Measurements from ENCODE around the gene DDAH1. TPM values are rescaled to one million over a fixed set of nuclear protein-coding genes. Genes with fewer than 3 reads are reported as not detected.
"Not testable (repeated sequence)": the region's sequence is repeated elsewhere in the genome, so short reads cannot be mapped to it uniquely, and the experiment has no call there.

DDAH1 gene
- polyA plus RNA-seq (2012; ENCODE audit: low read depth, missing spikeins) = 0.12 TPM

DNA sequence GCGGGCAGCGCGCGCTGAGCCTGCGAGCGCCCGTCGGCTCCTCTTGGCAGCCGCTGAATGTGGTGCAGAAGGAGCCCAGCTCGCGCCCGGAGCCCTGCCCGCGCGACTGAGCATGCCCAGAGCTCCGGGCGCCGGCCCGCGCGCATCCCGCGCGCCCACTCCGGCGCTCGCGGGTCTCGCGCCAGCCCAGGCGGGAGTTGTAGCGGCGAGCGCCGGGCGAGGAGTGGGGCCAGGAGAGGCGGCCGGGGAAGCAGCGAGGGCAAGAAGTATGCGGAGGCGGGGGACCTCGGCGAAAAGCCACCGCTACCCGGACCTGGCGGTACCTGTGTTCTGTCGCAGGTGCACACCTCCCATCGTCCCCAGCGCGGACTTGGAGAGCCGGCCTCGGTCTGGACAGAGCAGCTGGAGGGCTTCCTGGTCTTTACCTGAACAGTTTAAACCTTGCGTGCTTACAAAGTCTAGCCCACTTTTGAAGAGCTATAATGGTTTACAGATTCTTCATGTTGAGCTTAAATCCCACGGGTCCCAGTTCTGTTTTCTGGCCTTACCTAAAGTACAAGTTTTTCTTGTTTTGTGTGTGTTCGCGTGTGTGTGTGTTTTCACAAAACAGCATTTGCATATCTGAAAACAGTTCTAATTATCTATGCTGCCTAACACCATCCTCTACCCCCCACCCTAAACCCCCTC is at the start of gene DDAH1:
Gene DDAH1 (minus strand): TSS at position 61 of the 687 bp plus-strand sequence. CDS start 114 bp downstream, outside the sequence.
- DNase-seq (ENCODE audit: insufficient read length, low spot score) = peak; percentile 37
- TF ChIP-seq POLR2A (IDR thresholded peaks at IDR 0.05; ENCODE audit: low read depth, low read length) = no peak
- TF ChIP-seq PAX5 (IDR thresholded peaks at IDR 0.05; ENCODE audit: insufficient read depth, low read length, severe bottlenecking) = no peak
- TF ChIP-seq SPI1 (IDR thresholded peaks at IDR 0.05; ENCODE audit: low read depth, low read length) = no peak
- TF ChIP-seq POU2F2 (IDR thresholded peaks at IDR 0.05; ENCODE audit: low read depth, low read length) = no peak
- no peak for TF ChIP-seq TAF1 (IDR thresholded peaks at IDR 0.05; ENCODE audit: low read depth, low read length)
- TF ChIP-seq POLR2AphosphoS5 (IDR thresholded peaks at IDR 0.05; ENCODE audit: low read depth, low read length) = no peak
- FAIRE-seq = peak; percentile 33

- not testable (repeated sequence) for FAIRE-seq; DNase-seq (ENCODE audit: insufficient read length, low spot score)
Observed at GRCh38 chr1:85513998-85514397, 49.0 kb upstream of the DDAH1 start.

DNA sequence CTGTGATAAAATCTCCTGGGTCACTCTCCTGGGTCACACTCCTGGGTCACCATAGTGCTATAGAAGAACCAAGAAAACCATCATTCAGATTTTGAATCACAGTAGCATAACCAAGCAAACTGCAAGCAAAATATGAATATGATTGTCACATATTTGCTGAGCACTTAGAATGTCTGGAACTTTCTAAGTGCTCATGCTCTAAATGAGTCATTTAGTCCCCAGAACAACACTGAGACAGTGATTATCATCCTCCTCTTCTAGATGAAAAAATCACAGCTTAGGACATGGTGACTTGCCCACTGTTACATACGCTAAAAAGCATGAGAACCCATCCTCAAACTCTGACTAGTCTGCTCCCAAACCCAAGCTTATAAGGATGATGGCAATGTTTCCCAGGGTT is 39.5 kb upstream of the DDAH1 start:
- DNase-seq (ENCODE audit: insufficient read length, low spot score) (no peak), FAIRE-seq (no peak)
- TF ChIP-seq POLR2AphosphoS5 (IDR thresholded peaks at IDR 0.05; ENCODE audit: low read depth, low read length) (no peak), POU2F2 (IDR thresholded peaks at IDR 0.05; ENCODE audit: low read depth, low read length) (no peak), PAX5 (IDR thresholded peaks at IDR 0.05; ENCODE audit: insufficient read depth, low read length, severe bottlenecking) (no peak), SPI1 (IDR thresholded peaks at IDR 0.05; ENCODE audit: low read depth, low read length) (no peak), POLR2A (IDR thresholded peaks at IDR 0.05; ENCODE audit: low read depth, low read length) (no peak), TAF1 (IDR thresholded peaks at IDR 0.05; ENCODE audit: low read depth, low read length) (no peak)

- no peak for DNase-seq (ENCODE audit: insufficient read length, low spot score)
- no peak for FAIRE-seq
- TF ChIP-seq POLR2A (IDR thresholded peaks at IDR 0.05; ENCODE audit: low read depth, low read length) = no peak
Observed at GRCh38 chr1:85502625-85503083, 37.7 kb upstream of the DDAH1 start.

- TF ChIP-seq SPI1 (IDR thresholded peaks at IDR 0.05; ENCODE audit: low read depth, low read length) (no peak), POU2F2 (IDR thresholded peaks at IDR 0.05; ENCODE audit: low read depth, low read length) (no peak), POLR2AphosphoS5 (IDR thresholded peaks at IDR 0.05; ENCODE audit: low read depth, low read length) (no peak), PAX5 (IDR thresholded peaks at IDR 0.05; ENCODE audit: insufficient read depth, low read length, severe bottlenecking) (no peak), TAF1 (IDR thresholded peaks at IDR 0.05; ENCODE audit: low read depth, low read length) (no peak), POLR2A (IDR thresholded peaks at IDR 0.05; ENCODE audit: low read depth, low read length) (no peak)
- no peak for FAIRE-seq
- no peak for DNase-seq (ENCODE audit: insufficient read length, low spot score)
Observed at GRCh38 chr1:85502171-85502570, 37.2 kb upstream of the DDAH1 start.

- DNase-seq (ENCODE audit: insufficient read length, low spot score) (no peak), FAIRE-seq (no peak)
- no peak for TF ChIP-seq PAX5 (IDR thresholded peaks at IDR 0.05; ENCODE audit: insufficient read depth, low read length, severe bottlenecking)
- no peak for TF ChIP-seq POU2F2 (IDR thresholded peaks at IDR 0.05; ENCODE audit: low read depth, low read length)
- no peak for TF ChIP-seq SPI1 (IDR thresholded peaks at IDR 0.05; ENCODE audit: low read depth, low read length)
- no peak for TF ChIP-seq POLR2AphosphoS5 (IDR thresholded peaks at IDR 0.05; ENCODE audit: low read depth, low read length)
- TF ChIP-seq POLR2A (IDR thresholded peaks at IDR 0.05; ENCODE audit: low read depth, low read length) = no peak
Observed at GRCh38 chr1:85501355-85501898, 36.5 kb upstream of the DDAH1 start.

DNA sequence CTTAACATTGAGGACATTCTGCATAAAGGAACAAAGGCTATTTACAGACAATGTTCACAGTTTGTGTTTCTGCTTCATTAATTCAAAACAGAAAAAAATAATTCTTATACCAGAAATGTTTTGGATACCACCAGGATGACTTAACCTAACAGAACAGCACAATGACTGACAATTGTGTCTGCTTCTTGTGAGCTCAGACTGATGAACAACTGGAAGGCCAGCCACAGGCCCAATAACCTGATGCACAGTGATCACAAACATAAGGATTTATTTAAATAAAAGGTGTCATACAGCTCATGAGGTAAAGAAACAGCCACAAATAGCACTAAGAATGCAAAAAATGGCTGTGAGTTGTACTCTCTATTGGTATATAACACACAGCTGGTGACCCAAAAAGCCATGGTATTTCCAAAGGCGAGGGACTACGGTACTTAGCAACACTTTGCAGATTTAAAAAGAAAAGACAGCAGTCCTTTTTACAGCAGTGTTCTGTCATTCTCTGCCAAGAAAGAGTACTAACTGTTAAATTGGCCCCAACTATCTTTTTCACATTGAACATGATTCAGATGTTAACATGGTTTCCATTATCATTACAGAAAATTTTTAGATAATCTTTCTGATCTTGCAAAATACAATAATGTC is 32.1 kb upstream of the DDAH1 start:
- FAIRE-seq (no peak), DNase-seq (ENCODE audit: insufficient read length, low spot score) (no peak)
- no peak for TF ChIP-seq TAF1 (IDR thresholded peaks at IDR 0.05; ENCODE audit: low read depth, low read length)
- TF ChIP-seq SPI1 (IDR thresholded peaks at IDR 0.05; ENCODE audit: low read depth, low read length) = no peak
- TF ChIP-seq PAX5 (IDR thresholded peaks at IDR 0.05; ENCODE audit: insufficient read depth, low read length, severe bottlenecking) = no peak
- TF ChIP-seq POLR2A (IDR thresholded peaks at IDR 0.05; ENCODE audit: low read depth, low read length) = no peak
- TF ChIP-seq POU2F2 (IDR thresholded peaks at IDR 0.05; ENCODE audit: low read depth, low read length) = no peak
- TF ChIP-seq POLR2AphosphoS5 (IDR thresholded peaks at IDR 0.05; ENCODE audit: low read depth, low read length) = no peak

DNA sequence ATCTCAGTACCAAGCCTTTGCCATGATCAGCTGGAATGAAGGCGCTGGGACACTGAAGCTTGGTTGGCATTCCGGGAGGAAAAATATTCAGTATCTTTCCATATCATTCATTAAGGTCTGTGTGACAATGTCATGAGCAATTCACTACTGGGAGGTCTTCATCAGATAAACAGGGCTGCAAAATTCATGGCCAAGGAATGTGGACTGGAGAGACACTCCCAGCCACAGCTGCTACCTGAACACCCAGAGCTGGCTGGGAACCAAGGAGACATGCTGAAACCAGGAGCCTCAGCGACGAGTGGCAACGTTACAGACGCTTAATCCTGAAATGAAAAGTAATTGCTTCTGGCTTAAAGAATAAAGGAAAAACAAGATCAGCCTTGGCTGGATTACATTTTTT is 30.6 kb upstream of the DDAH1 start:
- no peak for DNase-seq (ENCODE audit: insufficient read length, low spot score)
- no peak for FAIRE-seq
- TF ChIP-seq PAX5 (IDR thresholded peaks at IDR 0.05; ENCODE audit: insufficient read depth, low read length, severe bottlenecking) (no peak), POU2F2 (IDR thresholded peaks at IDR 0.05; ENCODE audit: low read depth, low read length) (no peak), POLR2A (IDR thresholded peaks at IDR 0.05; ENCODE audit: low read depth, low read length) (no peak), POLR2AphosphoS5 (IDR thresholded peaks at IDR 0.05; ENCODE audit: low read depth, low read length) (no peak), TAF1 (IDR thresholded peaks at IDR 0.05; ENCODE audit: low read depth, low read length) (no peak), SPI1 (IDR thresholded peaks at IDR 0.05; ENCODE audit: low read depth, low read length) (no peak)

DNA sequence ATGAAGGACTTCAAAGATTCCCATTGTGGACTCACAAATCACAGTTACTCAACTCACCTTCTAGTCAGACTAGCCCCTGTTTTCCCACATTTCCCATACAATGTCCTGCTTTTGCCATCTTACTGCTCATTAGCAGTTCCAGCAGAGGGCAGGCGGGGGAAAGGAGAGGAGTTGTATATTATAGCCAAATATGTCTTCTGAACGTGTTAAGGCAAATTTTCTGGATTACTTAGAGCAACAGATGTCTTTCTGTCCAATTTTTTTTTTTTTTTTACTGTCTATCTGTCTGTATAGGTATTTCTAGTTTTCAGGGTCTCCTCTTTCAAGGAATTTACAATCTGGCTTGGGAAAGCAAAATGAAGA is 29.9 kb upstream of the DDAH1 start:
- FAIRE-seq (no peak), DNase-seq (ENCODE audit: insufficient read length, low spot score) (no peak)
- TF ChIP-seq PAX5 (IDR thresholded peaks at IDR 0.05; ENCODE audit: insufficient read depth, low read length, severe bottlenecking) = no peak
- no peak for TF ChIP-seq POLR2A (IDR thresholded peaks at IDR 0.05; ENCODE audit: low read depth, low read length)
- no peak for TF ChIP-seq POLR2AphosphoS5 (IDR thresholded peaks at IDR 0.05; ENCODE audit: low read depth, low read length)
- no peak for TF ChIP-seq TAF1 (IDR thresholded peaks at IDR 0.05; ENCODE audit: low read depth, low read length)
- TF ChIP-seq SPI1 (IDR thresholded peaks at IDR 0.05; ENCODE audit: low read depth, low read length) = no peak
- no peak for TF ChIP-seq POU2F2 (IDR thresholded peaks at IDR 0.05; ENCODE audit: low read depth, low read length)

All from GM12891 (cell line).